ENCODE data around the gene FIGNL1.

FIGNL1 gene, protein sequence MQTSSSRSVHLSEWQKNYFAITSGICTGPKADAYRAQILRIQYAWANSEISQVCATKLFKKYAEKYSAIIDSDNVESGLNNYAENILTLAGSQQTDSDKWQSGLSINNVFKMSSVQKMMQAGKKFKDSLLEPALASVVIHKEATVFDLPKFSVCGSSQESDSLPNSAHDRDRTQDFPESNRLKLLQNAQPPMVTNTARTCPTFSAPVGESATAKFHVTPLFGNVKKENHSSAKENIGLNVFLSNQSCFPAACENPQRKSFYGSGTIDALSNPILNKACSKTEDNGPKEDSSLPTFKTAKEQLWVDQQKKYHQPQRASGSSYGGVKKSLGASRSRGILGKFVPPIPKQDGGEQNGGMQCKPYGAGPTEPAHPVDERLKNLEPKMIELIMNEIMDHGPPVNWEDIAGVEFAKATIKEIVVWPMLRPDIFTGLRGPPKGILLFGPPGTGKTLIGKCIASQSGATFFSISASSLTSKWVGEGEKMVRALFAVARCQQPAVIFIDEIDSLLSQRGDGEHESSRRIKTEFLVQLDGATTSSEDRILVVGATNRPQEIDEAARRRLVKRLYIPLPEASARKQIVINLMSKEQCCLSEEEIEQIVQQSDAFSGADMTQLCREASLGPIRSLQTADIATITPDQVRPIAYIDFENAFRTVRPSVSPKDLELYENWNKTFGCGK

DNA sequence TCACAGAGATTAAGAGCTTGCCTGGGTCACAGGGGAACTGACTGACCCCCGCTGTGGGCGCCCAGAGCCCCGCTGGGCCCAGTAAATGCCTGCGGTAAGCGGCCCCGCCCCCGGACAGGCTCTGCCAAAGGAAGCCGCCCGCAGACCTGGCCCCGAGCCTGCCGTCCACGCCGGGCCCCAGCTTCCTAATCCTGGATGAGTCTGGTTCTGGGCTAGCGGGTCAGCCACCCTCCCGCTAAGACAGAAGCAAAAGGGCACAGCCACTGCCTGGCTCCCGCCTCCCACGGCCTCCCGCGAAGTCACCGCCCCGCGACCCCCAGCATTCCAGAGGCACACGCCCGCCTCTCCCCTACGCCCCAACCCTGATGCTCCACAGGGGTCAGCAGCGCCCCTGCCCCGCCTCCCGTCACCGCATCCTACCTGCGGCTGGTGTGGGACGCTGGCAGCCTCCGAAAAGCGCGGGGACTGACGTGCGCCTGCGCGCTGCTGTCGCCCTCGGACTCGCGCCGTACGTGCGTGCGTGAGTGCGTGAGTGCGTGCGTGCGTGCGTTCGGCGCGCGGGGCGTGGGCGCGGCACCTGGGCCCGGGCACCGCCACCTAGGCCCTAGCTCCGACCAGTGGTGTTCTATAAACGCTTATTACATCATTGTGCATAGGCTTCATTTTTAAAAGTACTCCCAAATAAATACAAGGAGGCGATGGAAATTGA lies at the start of gene FIGNL1:
Gene FIGNL1, minus strand, starts transcription at position 470 of the 709 bp plus-strand sequence. CDS start 3,063 bp downstream, outside the sequence.
- TF ChIP-seq ARNT (IDR thresholded peaks at IDR 0.05), result no peak
- TF ChIP-seq L3MBTL2 (conservative IDR thresholded peaks at IDR 0.05), result peak; percentile 92
- no peak for TF ChIP-seq SP1 (IDR thresholded peaks at IDR 0.05)
- peak; percentile 81 for DNase-seq (ENCODE audit: extremely low spot score)
- POLR2A ChIA-PET, result interaction anchor here (0.8 to 1.1 kb wide), 4 partner anchors 18 to 622 kb away, joined by 3 to 4 read pairs (median 3); no protein-coding TSS in a partner anchor
- CTCF ChIA-PET, result interaction anchor here (0.6 kb wide), 1 partner anchor 117 kb away, joined by 4 read pairs; no protein-coding TSS in a partner anchor

DNA sequence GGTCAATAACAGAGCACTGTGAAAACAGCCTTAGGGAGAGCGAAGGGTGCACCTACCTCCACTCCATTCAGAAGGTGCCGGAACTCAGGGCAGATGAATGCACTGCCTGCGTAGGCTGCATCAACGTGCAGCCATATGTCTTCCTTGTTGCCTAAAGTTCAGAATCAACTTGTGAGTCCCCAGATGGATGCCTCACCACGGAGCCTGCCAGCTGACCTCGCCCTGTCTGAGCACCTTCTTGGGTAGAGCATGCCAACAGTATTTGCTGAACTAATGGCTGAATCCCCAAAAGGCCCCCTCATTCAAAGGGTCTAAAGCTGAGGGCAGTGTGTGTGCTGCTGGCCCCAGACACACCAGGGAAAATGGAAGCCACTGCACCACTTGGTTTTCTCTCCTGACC lies 48.9 kb upstream of the FIGNL1 start:
- DNase-seq (ENCODE audit: extremely low spot score), result no peak
- ChIA-PET POLR2A (no interaction called here), CTCF (no interaction called here)
- no peak for TF ChIP-seq FOXM1 (IDR thresholded peaks at IDR 0.05; ENCODE audit: borderline replicate concordance)
- TF ChIP-seq L3MBTL2 (conservative IDR thresholded peaks at IDR 0.05), result no peak
- no peak for TF ChIP-seq ZNF384 (IDR thresholded peaks at IDR 0.05)
- TF ChIP-seq FOXA1 (IDR thresholded peaks at IDR 0.05), result no peak
- TF ChIP-seq, protein P1, sequence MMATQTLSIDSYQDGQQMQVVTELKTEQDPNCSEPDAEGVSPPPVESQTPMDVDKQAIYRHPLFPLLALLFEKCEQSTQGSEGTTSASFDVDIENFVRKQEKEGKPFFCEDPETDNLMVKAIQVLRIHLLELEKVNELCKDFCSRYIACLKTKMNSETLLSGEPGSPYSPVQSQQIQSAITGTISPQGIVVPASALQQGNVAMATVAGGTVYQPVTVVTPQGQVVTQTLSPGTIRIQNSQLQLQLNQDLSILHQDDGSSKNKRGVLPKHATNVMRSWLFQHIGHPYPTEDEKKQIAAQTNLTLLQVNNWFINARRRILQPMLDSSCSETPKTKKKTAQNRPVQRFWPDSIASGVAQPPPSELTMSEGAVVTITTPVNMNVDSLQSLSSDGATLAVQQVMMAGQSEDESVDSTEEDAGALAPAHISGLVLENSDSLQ (IDR thresholded peaks at IDR 0.05), result no peak
- no peak for TF ChIP-seq NFRKB (IDR thresholded peaks at IDR 0.05)
- no peak for TF ChIP-seq CTBP1 (IDR thresholded peaks at IDR 0.05; ENCODE audit: borderline replicate concordance)
- no peak for TF ChIP-seq ELF4 (IDR thresholded peaks at IDR 0.05)
- TF ChIP-seq SUZ12 (IDR thresholded peaks at IDR 0.05), result no peak
- TF ChIP-seq TARDBP (IDR thresholded peaks at IDR 0.05), result no peak
- no peak for TF ChIP-seq ARNT (IDR thresholded peaks at IDR 0.05)
- TF ChIP-seq HDGF (IDR thresholded peaks at IDR 0.05; ENCODE audit: borderline replicate concordance), result no peak
- TF ChIP-seq FOXK2 (IDR thresholded peaks at IDR 0.05), result no peak
- TF ChIP-seq SP1 (IDR thresholded peaks at IDR 0.05), result no peak
- TF ChIP-seq LEF1 (IDR thresholded peaks at IDR 0.05; ENCODE audit: borderline replicate concordance), result no peak
- TF ChIP-seq BHLHE40 (IDR thresholded peaks at IDR 0.05; ENCODE audit: borderline replicate concordance), result no peak

DNA sequence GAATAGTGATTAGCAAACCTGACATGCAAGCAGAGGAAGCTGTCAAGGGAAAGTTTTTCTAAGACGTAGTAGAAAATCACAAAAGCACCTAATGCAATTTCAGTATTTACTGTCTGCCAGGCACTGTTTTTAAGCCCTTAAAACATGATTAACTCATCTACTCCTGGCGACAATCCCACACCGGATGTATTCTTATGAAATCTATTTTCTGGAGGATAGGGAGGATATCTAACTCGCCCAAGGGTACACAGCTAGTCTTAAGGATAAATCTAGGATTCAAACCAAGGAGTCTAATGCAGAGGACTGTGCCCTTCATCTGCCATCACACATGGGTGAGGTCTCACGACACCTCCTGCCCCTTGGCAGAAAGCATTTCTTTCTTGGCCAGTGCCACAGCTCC lies 47.8 kb upstream of the FIGNL1 start:
- ChIA-PET POLR2A (no interaction called here), CTCF (no interaction called here)
- no peak for TF ChIP-seq SP1 (IDR thresholded peaks at IDR 0.05)
- no peak for TF ChIP-seq SUZ12 (IDR thresholded peaks at IDR 0.05)
- no peak for TF ChIP-seq ZNF384 (IDR thresholded peaks at IDR 0.05)
- TF ChIP-seq L3MBTL2 (conservative IDR thresholded peaks at IDR 0.05), result no peak
- TF ChIP-seq FOXK2 (IDR thresholded peaks at IDR 0.05), result no peak
- no peak for TF ChIP-seq ARNT (IDR thresholded peaks at IDR 0.05)
- TF ChIP-seq, protein P1 (IDR thresholded peaks at IDR 0.05), result no peak
- no peak for TF ChIP-seq ELF4 (IDR thresholded peaks at IDR 0.05)
- TF ChIP-seq FOXM1 (IDR thresholded peaks at IDR 0.05; ENCODE audit: borderline replicate concordance), result no peak
- TF ChIP-seq FOXA1 (IDR thresholded peaks at IDR 0.05), result no peak
- TF ChIP-seq CTBP1 (IDR thresholded peaks at IDR 0.05; ENCODE audit: borderline replicate concordance), result no peak
- TF ChIP-seq HDGF (IDR thresholded peaks at IDR 0.05; ENCODE audit: borderline replicate concordance), result no peak
- no peak for TF ChIP-seq LEF1 (IDR thresholded peaks at IDR 0.05; ENCODE audit: borderline replicate concordance)
- no peak for TF ChIP-seq NFRKB (IDR thresholded peaks at IDR 0.05)

GRCh38 chr7:50497068-50497642 lies 47.0 kb upstream of the FIGNL1 start:
- CTCF ChIA-PET, result no interaction called here
- POLR2A ChIA-PET, result no interaction called here
- no peak for DNase-seq (ENCODE audit: extremely low spot score)
- no peak for TF ChIP-seq ELF4 (IDR thresholded peaks at IDR 0.05)
- TF ChIP-seq HDGF (IDR thresholded peaks at IDR 0.05; ENCODE audit: borderline replicate concordance), result no peak
- no peak for TF ChIP-seq FOXM1 (IDR thresholded peaks at IDR 0.05; ENCODE audit: borderline replicate concordance)
- TF ChIP-seq LEF1 (IDR thresholded peaks at IDR 0.05; ENCODE audit: borderline replicate concordance), result no peak
- no peak for TF ChIP-seq FOXA1 (IDR thresholded peaks at IDR 0.05)
- no peak for TF ChIP-seq TARDBP (IDR thresholded peaks at IDR 0.05)
- no peak for TF ChIP-seq L3MBTL2 (conservative IDR thresholded peaks at IDR 0.05)
- no peak for TF ChIP-seq CTBP1 (IDR thresholded peaks at IDR 0.05; ENCODE audit: borderline replicate concordance)
- TF ChIP-seq ZNF384 (IDR thresholded peaks at IDR 0.05), result no peak
- TF ChIP-seq SUZ12 (IDR thresholded peaks at IDR 0.05), result no peak
- no peak for TF ChIP-seq BHLHE40 (IDR thresholded peaks at IDR 0.05; ENCODE audit: borderline replicate concordance)
- no peak for TF ChIP-seq ARNT (IDR thresholded peaks at IDR 0.05)
- no peak for TF ChIP-seq FOXK2 (IDR thresholded peaks at IDR 0.05)
- no peak for TF ChIP-seq SP1 (IDR thresholded peaks at IDR 0.05)
- TF ChIP-seq NFRKB (IDR thresholded peaks at IDR 0.05), result no peak
- TF ChIP-seq, protein P1 (IDR thresholded peaks at IDR 0.05), result no peak

More for the DNA sequence above, 47.8 kb upstream of the FIGNL1 start:
- DNase-seq (ENCODE audit: extremely low spot score), result no peak

- ChIA-PET POLR2A (no interaction called here), CTCF (no interaction called here)
- TF ChIP-seq FOXA1 (IDR thresholded peaks at IDR 0.05) (no peak), HDGF (IDR thresholded peaks at IDR 0.05; ENCODE audit: borderline replicate concordance) (no peak), ZNF384 (IDR thresholded peaks at IDR 0.05) (no peak), NFRKB (IDR thresholded peaks at IDR 0.05) (no peak), L3MBTL2 (conservative IDR thresholded peaks at IDR 0.05) (no peak), FOXK2 (IDR thresholded peaks at IDR 0.05) (no peak), SP1 (IDR thresholded peaks at IDR 0.05) (no peak), ARNT (IDR thresholded peaks at IDR 0.05) (no peak)
- TF ChIP-seq, protein P1 (IDR thresholded peaks at IDR 0.05), result no peak
- DNase-seq (ENCODE audit: extremely low spot score), result no peak
These were observed 46.4 kb upstream of the FIGNL1 start for GRCh38 chr7:50496569-50496968.
